Lower lobe of right lung (tissue), 2 donors: ENCODE data around the gene CAPZB. TPM values are rescaled to one million over a fixed set of nuclear protein-coding genes. Genes with fewer than 3 reads are reported as not detected.
A peak's percentile ranks its signal among the peaks of the same experiment; 100 is the strongest.
"Not testable (repeated sequence)": the region's sequence is repeated elsewhere in the genome, so short reads cannot be mapped to it uniquely, and the experiment has no call there.

Experiments
- ATAC-seq, 2 donors: fragments of 200-7000 bp; cut with Tn5 transposase; one replicate each; pipeline ENCODE4 v1.9.1; 2020 to 2022; ENCODE audit warnings: mild to moderate bottlenecking in 2 of 2, moderate library complexity in 2 of 2
- DNase-seq: peaks from one replicate; pipeline ENCODE4 v3.0.0-alpha.2; 2020
- H3K27ac ChIP-seq: fragments of 200-600 bp; one replicate; pipeline ENCODE4 v1.8.0; 2022
- H3K27me3 ChIP-seq: fragments of 200-600 bp; one replicate; pipeline ENCODE4 v1.8.0; 2022; ENCODE audit warnings: low read depth
- H3K36me3 ChIP-seq: fragments of 200-600 bp; one replicate; pipeline ENCODE4 v1.8.0; 2022; ENCODE audit warnings: mild to moderate bottlenecking
- H3K4me1 ChIP-seq: fragments of 200-600 bp; one replicate; pipeline ENCODE4 v1.8.0; 2022
- H3K4me3 ChIP-seq: fragments of 200-600 bp; one replicate; pipeline ENCODE4 v1.8.0; 2022; ENCODE audit warnings: mild to moderate bottlenecking
- H3K9me3 ChIP-seq: fragments of 200-600 bp; one replicate; pipeline ENCODE4 v1.8.0; 2022
- intact Hi-C: fragments of 100-400 bp; cut with DNase I; formaldehyde crosslinking; loops from one replicate; pipeline ENCODE4 v1.11.0; 2022
- total RNA-seq: library from RNA; stranded (reverse); fragmentation: NEBNext Ultra II Directional; extraction: Animal tissue kit (Norgen Biotek cat#: 25700); gene quantifications from one replicate; pipeline ENCODE4 v1.2.1, GENCODE V29; 2021
- TF ChIP-seq, protein P1 (sequence below): fragments of 200-600 bp; IDR thresholded peaks from one replicate; pipeline ENCODE4 v1.8.0; 2022; ENCODE audit warnings: antibody characterized with exemption, mild to moderate bottlenecking
- donor health status: DM: no; HTN: yes; CAD: no; lungs with severe emphysema.

The CAPZB gene
- total RNA-seq, 1 donor from 2014 or later = 236 TPM

DNA sequence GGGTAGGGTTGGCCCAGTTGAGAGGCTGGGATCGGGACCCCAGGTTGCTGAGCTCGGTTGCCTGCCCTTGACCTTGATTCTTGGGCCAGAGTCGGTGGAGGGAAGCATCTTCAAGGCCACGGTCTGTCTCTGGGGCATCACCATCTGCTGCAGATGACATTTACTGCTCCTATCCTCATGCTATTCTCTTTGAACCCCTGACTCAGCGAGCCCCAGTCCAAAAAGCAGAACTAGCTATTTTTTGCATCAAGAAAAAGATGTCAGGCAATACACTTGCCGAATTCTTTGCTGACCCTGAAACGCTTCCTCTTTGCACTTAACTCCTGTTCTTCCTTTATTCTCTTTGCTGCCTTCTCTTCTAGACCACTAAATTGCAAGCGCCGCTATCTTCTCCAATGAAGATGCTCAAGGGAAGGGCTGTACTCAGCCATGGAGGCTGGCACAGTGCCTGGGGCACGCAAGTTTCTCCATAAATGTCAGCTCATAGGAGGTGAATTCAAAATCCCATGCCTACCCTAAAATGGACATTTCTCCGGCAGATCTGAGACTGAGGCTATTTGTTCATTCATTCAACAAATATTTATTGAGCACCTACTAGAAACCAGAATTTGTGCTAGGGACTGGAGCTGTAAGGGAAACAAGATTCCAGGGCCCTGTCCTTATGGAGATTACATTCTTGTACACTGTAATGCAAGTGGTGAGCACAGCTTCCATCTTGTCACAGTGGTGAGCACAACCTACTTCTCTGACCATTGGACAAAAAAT lies 20.5 kb upstream of the CAPZB start:
- intact Hi-C loops = no loop called here
- no peaks in the 10 kb centered on the region for H3K36me3 ChIP-seq
- peak; percentile 51 for DNase-seq

GRCh38 chr1:19504796-19505692 lies 19.7 kb upstream of the CAPZB start:
- H3K4me1 ChIP-seq = peaks cover 38% of the 10 kb centered on the region
- no peak for DNase-seq
- no peaks in the 10 kb centered on the region for H3K9me3 ChIP-seq
- TF ChIP-seq, protein P1, sequence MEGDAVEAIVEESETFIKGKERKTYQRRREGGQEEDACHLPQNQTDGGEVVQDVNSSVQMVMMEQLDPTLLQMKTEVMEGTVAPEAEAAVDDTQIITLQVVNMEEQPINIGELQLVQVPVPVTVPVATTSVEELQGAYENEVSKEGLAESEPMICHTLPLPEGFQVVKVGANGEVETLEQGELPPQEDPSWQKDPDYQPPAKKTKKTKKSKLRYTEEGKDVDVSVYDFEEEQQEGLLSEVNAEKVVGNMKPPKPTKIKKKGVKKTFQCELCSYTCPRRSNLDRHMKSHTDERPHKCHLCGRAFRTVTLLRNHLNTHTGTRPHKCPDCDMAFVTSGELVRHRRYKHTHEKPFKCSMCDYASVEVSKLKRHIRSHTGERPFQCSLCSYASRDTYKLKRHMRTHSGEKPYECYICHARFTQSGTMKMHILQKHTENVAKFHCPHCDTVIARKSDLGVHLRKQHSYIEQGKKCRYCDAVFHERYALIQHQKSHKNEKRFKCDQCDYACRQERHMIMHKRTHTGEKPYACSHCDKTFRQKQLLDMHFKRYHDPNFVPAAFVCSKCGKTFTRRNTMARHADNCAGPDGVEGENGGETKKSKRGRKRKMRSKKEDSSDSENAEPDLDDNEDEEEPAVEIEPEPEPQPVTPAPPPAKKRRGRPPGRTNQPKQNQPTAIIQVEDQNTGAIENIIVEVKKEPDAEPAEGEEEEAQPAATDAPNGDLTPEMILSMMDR = no peak
- ATAC-seq = peak; percentile 92 to 95
- peak overlapping the region; percentile 82 for H3K27ac ChIP-seq
- H3K36me3 ChIP-seq = no peaks in the 10 kb centered on the region
- H3K4me3 ChIP-seq = no peak overlapping the region
- H3K27me3 ChIP-seq = no peaks in the 10 kb centered on the region
- intact Hi-C loops = no loop called here

More for the DNA sequence above, 20.5 kb upstream of the CAPZB start:
- H3K4me1 ChIP-seq = peaks cover 40% of the 10 kb centered on the region
- peak; percentile 46 to 68 for ATAC-seq
- TF ChIP-seq, protein P1 = no peak
- no peak overlapping the region for H3K4me3 ChIP-seq
- H3K9me3 ChIP-seq = no peaks in the 10 kb centered on the region
- no peaks in the 10 kb centered on the region for H3K27me3 ChIP-seq
- H3K27ac ChIP-seq = peak overlapping the region; percentile 82

DNA sequence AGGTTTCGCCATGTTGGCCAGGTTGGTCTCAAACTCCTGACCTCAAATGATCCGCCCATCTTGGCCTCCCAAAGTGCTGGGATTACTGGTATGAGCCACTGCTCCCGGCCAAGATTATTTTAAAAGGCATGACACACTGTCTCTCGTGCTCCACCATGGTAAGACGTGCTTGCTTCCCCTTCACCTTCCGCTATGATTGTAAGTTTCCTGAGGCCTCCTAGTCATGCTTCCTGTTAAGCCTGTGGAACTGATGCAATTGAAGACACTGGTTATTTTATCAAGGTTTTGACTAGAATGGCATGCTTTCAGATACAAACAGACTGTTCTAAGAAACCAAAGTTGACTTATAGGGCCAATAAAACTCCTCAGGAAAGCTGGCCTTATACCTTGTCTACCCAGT lies 16.9 kb upstream of the CAPZB start:
- H3K27me3 ChIP-seq, H3K27ac ChIP-seq, ATAC-seq, H3K36me3 ChIP-seq, H3K4me3 ChIP-seq, H3K9me3 ChIP-seq, intact Hi-C loops, DNase-seq: not testable (repeated sequence)
- peaks cover 30% of the 10 kb centered on the region for H3K4me1 ChIP-seq

- DNase-seq, ATAC-seq: not testable (repeated sequence)
Observed at GRCh38 chr1:19499887-19500286, 14.5 kb upstream of the CAPZB start.

DNA sequence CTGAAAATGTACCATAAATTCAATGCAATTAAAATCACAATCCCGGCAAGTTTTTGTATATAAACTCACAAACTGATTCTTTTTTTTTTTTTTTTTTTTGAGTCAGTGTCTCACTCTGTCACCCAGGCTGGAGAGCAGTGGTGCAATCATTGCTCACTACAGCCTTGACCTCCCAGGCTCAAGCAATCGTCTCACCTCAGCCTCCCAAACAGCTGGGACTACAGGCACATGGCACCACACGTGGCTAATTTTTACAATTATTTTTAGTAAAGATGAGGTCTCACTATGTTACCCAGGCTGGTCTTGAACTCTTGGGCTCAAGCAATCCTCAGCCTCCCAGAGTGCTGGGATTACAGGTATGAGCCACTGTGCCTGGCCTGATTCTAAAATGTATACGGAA lies 12.1 kb upstream of the CAPZB start:
- H3K36me3 ChIP-seq, DNase-seq, intact Hi-C loops, H3K4me3 ChIP-seq, H3K27ac ChIP-seq, H3K27me3 ChIP-seq, H3K9me3 ChIP-seq, ATAC-seq: not testable (repeated sequence)
- H3K4me1 ChIP-seq = peaks cover 11% of the 10 kb centered on the region

More at GRCh38 chr1:19499887-19500286, 14.5 kb upstream of the CAPZB start:
- H3K9me3 ChIP-seq, H3K4me3 ChIP-seq, intact Hi-C loops, H3K27ac ChIP-seq, H3K27me3 ChIP-seq, H3K36me3 ChIP-seq: not testable (repeated sequence)
- H3K4me1 ChIP-seq = peaks cover 20% of the 10 kb centered on the region

- Histone ChIP-seq H3K27ac (peak overlapping the region; percentile 8), H3K9me3 (no peaks in the 10 kb centered on the region)
- no peak for DNase-seq
Observed at GRCh38 chr1:19496527-19496874, 11.2 kb upstream of the CAPZB start.

More at GRCh38 chr1:19496527-19496874, 11.2 kb upstream of the CAPZB start:
- Histone ChIP-seq H3K4me3 (no peak overlapping the region), H3K27me3 (no peaks in the 10 kb centered on the region), H3K4me1 (peaks cover 11% of the 10 kb centered on the region), H3K36me3 (no peaks in the 10 kb centered on the region)
- intact Hi-C loops = no loop called here
- TF ChIP-seq, protein P1 = no peak
- ATAC-seq = no peak
